GM21717 (cell line): ENCODE results near the gene C1QTNF1.
"Not testable (repeated sequence)": the region's sequence is repeated elsewhere in the genome, so short reads cannot be mapped to it uniquely, and the experiment has no call there.

Experiments used
- ATAC-seq: cut with Tn5 transposase; IDR thresholded peaks from one replicate; pipeline ENCODE4 v1.9.1; 2021; ENCODE audit warnings: mild to moderate bottlenecking, moderate library complexity; ENCODE audit not compliant: unreplicated experiment

Gene C1QTNF1

DNA sequence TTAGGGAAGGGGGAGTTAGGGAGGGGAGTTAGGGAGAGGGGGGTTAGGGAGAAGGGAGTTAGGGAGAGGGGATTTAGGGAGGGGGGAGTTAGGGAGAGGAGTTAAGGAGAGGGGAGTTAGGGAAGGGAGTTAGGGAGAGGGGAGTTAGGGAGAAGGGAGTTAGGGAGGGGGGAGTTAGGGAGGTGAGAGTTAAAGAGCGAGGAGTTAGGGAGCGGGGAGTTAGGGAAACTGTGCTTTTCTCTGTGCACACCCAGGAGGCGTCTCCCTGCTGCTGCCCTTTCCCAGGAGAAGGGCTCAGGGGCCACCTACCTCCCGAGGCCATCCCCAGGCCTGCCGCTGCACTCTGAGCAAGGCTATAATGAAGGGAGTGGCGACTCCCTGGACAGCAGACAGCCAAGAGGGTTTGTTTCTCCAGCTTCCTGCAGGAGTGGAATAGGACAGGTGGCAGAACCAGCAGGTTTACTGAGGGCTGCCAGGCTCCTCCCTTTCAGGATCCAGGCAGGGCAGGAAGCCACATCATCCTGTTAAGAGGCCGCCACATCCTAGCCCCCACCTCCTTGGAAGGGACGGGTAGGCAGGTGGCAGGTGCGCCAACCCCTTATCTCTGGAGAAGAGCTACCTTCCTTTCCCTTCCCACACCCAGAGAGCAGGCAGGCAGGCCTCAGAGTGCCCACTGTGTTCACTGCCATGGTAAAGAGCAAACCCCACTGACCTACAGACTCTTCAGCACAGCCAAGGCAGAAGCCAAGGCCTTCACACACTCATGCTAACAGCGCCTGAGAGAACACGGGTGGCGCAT, 18.7 kb upstream of the C1QTNF1 start:
- no peak for ATAC-seq

GRCh38 chr17:79006046-79006445, 17.9 kb upstream of the C1QTNF1 start:
- ATAC-seq, result no peak

GRCh38 chr17:79006794-79007503, 17.0 kb upstream of the C1QTNF1 start:
- no peak for ATAC-seq

GRCh38 chr17:79007504-79008381, 16.2 kb upstream of the C1QTNF1 start:
- no peak for ATAC-seq

GRCh38 chr17:79008666-79009387, 15.1 kb upstream of the C1QTNF1 start:
- no peak for ATAC-seq

DNA sequence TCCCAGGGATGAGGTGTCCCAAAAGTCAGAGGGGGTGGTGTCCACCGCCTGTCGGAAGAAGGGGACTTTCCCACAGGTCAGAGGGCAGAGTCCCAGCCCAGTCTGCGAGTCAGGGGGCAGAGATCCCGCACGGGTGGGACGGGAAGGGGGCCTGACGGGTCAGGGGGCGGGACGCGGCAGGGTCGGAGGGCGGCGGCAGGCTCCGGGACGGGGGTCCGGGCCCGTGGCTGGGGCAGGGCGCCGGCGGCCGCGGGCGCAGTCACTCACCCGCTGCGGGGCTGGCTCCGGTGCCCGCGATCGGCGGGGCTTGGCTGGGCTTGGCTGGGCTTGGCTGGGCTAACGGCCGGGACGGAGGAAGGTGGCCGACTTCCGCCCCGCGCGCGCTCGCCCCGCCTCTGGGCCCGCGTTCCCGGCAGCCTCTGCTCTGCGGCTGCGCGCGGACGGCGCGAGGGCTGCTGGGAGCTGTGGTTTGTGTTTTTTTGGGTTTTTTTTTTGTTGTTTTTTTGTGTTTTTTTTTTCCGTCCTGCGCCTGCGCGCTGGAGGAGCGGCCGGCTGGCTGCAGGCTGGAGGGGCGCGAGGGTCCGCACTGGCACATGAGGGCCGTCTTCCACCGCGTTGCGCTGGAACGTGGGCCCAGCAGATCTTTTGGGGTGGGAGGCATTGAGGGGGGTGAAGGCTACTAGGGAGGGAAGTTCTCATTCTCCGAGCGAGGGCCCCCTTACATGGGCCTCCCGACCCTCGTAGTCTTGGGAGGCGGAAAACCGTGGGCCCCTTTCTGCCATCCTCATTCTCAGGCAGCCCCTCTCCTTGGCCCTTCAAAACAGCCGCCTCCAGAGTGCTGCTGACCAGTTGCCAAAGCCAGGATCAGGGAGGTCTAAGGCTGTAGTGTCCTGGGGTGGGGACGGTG, 14.3 kb upstream of the C1QTNF1 start, which contains the start of gene CANT1:
Gene CANT1 (minus strand): TSS at position 368 of the 907 bp plus-strand sequence. CDS start 12,142 bp downstream, outside the sequence.
- peak; percentile 69 for ATAC-seq

- no peak for ATAC-seq
Measured at GRCh38 chr17:79010304-79010646, 13.7 kb upstream of the C1QTNF1 start.

GRCh38 chr17:79011451-79012147, 12.4 kb upstream of the C1QTNF1 start:
- no peak for ATAC-seq

GRCh38 chr17:79012563-79013134, 11.3 kb upstream of the C1QTNF1 start:
- no peak for ATAC-seq

GRCh38 chr17:79014158-79014758, 9.7 kb upstream of the C1QTNF1 start:
- no peak for ATAC-seq

DNA sequence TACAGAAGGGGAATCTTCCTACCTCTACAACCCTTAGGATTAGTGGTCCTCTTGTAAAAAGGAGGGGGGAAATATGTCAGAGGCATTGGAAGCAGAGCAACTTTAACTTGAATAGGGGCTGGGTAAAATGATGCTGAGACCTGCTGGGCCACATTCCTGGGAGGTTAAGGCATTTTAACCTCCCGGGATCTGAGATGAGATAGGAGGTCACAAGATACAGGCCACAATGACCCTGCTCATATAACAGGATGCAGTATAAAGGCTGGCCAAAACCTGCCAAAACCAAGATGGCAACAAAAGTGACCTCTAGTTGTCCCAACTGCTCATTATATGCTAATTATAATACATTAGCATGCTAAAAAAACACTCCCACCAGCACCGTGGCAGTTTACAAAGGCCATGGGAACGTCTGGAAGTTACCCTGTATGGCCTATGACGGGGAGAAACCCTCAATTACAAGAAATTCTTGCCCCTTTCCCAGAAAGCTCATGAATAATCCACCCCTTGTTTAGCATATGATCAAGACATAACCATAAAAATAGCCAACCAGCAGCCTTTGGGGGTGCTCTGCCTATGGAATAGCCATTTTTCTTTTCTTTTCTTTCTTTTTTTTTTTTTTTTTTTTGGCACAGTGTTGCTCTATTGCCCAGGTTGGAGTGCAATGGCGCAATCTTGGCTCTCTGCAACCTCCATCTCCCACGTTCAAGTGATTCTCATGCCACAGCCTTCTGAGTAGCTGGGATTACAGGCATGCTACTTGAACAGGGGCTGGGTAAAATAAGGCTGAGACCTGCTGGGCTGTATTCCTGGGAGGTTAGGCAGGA, 6.2 kb upstream of the C1QTNF1 start:
- ATAC-seq, result no peak

DNA sequence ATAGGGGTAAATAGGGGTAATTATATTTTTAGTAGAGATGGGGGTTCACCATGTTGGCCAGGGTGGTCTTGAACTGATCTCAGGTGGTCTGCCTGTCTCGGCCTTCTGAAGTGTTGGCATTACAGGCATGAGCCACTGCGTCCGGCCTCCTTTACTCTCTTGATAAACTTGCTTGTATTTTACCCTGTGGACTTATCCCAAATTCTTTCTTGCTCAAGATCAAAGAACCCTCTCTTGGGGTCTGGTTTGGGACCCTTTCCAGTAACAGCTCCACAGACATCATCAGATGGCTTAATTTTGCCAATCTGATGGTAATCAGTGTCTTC, 5.6 kb upstream of the C1QTNF1 start:
- no peak for ATAC-seq

DNA sequence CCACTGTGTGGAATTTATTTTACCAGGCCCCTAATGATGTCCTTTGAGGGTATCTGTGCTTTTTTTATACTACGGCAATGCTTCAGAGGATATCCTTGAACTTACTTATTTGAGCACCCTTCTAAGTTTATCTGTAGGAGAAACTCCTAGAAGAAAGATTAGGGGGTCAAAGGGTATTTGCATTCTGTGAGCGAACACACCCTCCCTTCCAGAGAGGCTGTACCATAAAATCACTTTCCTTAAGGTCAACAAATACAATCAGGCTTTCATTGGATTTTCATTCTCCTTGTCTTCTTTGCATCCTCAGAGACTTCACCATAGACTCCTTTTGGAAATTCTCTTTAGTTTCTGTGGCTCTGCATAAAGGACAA, 4.7 kb upstream of the C1QTNF1 start:
- ATAC-seq, result no peak

GRCh38 chr17:79019632-79020584, 4.1 kb upstream of the C1QTNF1 start:
- ATAC-seq, result no peak

DNA sequence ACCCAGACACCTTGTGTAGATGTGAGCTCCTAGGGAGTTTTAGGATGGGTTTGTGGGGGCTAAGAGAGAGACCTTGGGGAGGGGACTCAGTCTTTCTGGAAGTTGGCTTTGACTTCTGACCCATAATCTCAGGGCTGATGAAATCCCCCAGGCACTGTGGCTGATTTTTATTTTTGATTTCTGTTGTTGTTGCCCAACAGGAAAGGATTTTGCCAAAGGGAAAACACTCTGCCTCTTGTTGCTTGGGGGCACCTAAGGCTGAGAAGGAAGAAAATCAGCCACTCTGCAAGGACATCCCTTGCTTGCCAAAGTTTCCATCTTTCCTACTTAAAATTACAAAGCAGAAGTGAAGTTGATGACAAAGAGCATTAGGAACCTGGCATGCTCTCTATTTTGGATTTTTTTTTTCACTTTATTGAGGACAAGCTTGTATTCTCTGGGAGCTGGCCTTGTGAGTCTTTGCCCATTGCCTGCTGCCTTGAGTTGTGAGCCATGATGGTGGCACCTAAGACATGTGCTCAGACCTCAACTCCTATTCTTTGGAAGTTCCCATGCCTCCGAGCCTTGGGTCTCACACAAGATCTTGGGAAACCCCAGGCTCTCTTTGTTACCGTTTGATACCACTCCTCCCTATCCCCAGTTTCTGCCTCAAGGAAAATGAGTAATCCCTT, 3.2 kb upstream of the C1QTNF1 start:
- ATAC-seq, result no peak

DNA sequence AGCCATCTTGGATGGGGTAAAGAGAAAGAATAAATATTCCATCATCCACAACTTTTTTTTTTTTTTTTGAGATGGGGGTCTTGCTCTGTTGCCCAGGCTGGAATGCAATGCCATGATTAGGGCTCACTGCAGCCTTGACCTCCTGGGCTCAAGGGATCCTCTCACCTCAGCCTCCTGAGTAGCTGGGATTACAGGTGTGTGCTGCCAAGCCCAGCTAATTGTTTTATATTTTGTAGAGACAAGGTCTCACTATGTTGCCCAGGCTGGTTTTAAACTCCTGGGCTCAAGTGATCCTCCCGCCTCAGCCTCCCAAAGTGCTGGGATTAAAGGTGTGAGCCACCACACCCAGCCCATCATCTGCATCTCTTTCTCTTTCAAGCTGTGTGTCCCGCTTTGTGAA, 2.0 kb upstream of the C1QTNF1 start:
- ATAC-seq, result not testable (repeated sequence)
